SU-DHL-6 (cell line): ENCODE data around the gene HBQ1.

Experiments used
- CTCF ChIP-seq: fragments of 200-600 bp; sonication (generic); IDR thresholded peaks from one replicate; pipeline ENCODE4 v1.5.1; 2017; ENCODE audit warnings: antibody characterized with exemption, mild to moderate bottlenecking, low read length, moderate library complexity; ENCODE audit not compliant: insufficient read depth, poor library complexity, severe bottlenecking
- EZH2phosphoT487 ChIP-seq: fragments of 200-600 bp; sonication (generic), shearing (Covaris generic); conservative IDR thresholded peaks from 2 replicates; pipeline ENCODE4 v1.6.1; 2018; ENCODE audit warnings: mild to moderate bottlenecking, antibody characterized with exemption, low read length, moderate library complexity, mixed read lengths

- TF ChIP-seq CTCF (no peak), EZH2phosphoT487 (no peak)
These were observed 13.1 kb upstream of the HBQ1 start for GRCh38 chr16:167122-167690.
